Camera-type eye (tissue), 1 donor: Measurements from ENCODE around the gene ZNF501. TPM values are rescaled to one million over a fixed set of nuclear protein-coding genes. Genes with fewer than 3 reads are reported as not detected.

Source experiments
- total RNA-seq: library from RNA; depleted of rRNA; stranded (reverse); fragments of >200 nt; gene quantifications from one replicate; pipeline ENCODE4 v1.2.3, GENCODE V29; 2014

ZNF501 gene
- total RNA-seq, result 14.0 TPM

GRCh38 chr3:44729384-44729910 is at the start of gene ZNF501:
Gene ZNF501 (plus strand): TSS chr3:44729635. CDS start chr3:44734422, 4,787 bp downstream.

GRCh38 chr3:44712455-44713075 is 16.9 kb upstream of the ZNF501 start, which contains the start of gene ZNF502:
Gene ZNF502 (plus strand): TSS chr3:44712660. CDS start chr3:44720262, 7,602 bp downstream.

GRCh38 chr3:44761424-44762169 is 32.2 kb downstream of the ZNF501 start, which contains the start of the genes KIAA1143 and KIF15:
Gene KIAA1143 (minus strand): TSS chr3:44761619. CDS start chr3:44761602, 17 bp downstream.
Gene KIF15 (plus strand): TSS chr3:44761794. CDS start chr3:44761866, 72 bp downstream.

Other genes starting within 250 kb of the ZNF501 start
- gene ZKSCAN7, start 174.4 kb upstream of the ZNF501 start, total RNA-seq, result 29.9 TPM
- gene ZNF660, start 144.7 kb upstream of the ZNF501 start, total RNA-seq, result 21.2 TPM
- 59.5 TPM for gene ZNF197, start 104.6 kb upstream of the ZNF501 start, total RNA-seq
- gene ZNF35, start 80.9 kb upstream of the ZNF501 start, total RNA-seq, result 24.7 TPM
- gene ZNF502, start 17.0 kb upstream of the ZNF501 start, total RNA-seq, result 22.1 TPM
- gene KIAA1143, start 32.0 kb downstream of the ZNF501 start, total RNA-seq, result 36.4 TPM
- gene KIF15, start 32.2 kb downstream of the ZNF501 start, total RNA-seq, result 10.6 TPM
- 12.8 TPM for gene TMEM42, start 132.3 kb downstream of the ZNF501 start, total RNA-seq
- not detected for gene TGM4, start 145.0 kb downstream of the ZNF501 start, total RNA-seq
- gene ZDHHC3, start 246.5 kb downstream of the ZNF501 start, total RNA-seq, result 47.1 TPM
- gene EXOSC7, start 246.6 kb downstream of the ZNF501 start, total RNA-seq, result 37.7 TPM